MG63 (cell line): ENCODE measurements around the gene PEDS1. TPM values are rescaled to one million over a fixed set of nuclear protein-coding genes. Genes with fewer than 3 reads are reported as not detected.
"Not testable (repeated sequence)": the region's sequence is repeated elsewhere in the genome, so short reads cannot be mapped to it uniquely, and the experiment has no call there.

Source experiments
- DNase-seq: peaks from one replicate; pipeline ENCODE4 v3.0.0-alpha.2; 2020
- H3K27me3 ChIP-seq: fragments of 250-450 bp; sonication (Bioruptor Pico); 2 replicates; pipeline ENCODE4 v1.5.1; 2020; ENCODE audit warnings: mild to moderate bottlenecking, moderate library complexity
- H3K36me3 ChIP-seq: fragments of 250-450 bp; sonication (Bioruptor Pico); 2 replicates; pipeline ENCODE4 v1.5.1; 2020; ENCODE audit warnings: mild to moderate bottlenecking, moderate library complexity
- H3K4me3 ChIP-seq: fragments of 250-450 bp; sonication (Bioruptor Pico); 2 replicates; pipeline ENCODE4 v1.5.1; 2020; ENCODE audit warnings: mild to moderate bottlenecking, moderate library complexity
- H3K9me3 ChIP-seq: fragments of 250-450 bp; sonication (Bioruptor Pico); 2 replicates; pipeline ENCODE4 v1.5.1; 2020; ENCODE audit warnings: mild to moderate bottlenecking, moderate library complexity
- total RNA-seq: library from RNA; depleted of rRNA; stranded (reverse); fragments of >200 nt; shearing (Covaris generic); gene quantifications from 2 replicates; pipeline ENCODE4 v1.2.3, GENCODE V29; 2014; ENCODE audit warnings: low replicate concordance

Gene PEDS1
- total RNA-seq, 1 experiment from 2014 or later: 31.6 TPM

- no peaks in the 10 kb centered on the region for H3K9me3 ChIP-seq
- H3K36me3 ChIP-seq: no peaks in the 10 kb centered on the region
- no peak for DNase-seq
- H3K4me3 ChIP-seq: no peak overlapping the region
- H3K27me3 ChIP-seq: no peaks in the 10 kb centered on the region
Observed at GRCh38 chr20:50175938-50176933, 22.7 kb upstream of the PEDS1 start.

DNA sequence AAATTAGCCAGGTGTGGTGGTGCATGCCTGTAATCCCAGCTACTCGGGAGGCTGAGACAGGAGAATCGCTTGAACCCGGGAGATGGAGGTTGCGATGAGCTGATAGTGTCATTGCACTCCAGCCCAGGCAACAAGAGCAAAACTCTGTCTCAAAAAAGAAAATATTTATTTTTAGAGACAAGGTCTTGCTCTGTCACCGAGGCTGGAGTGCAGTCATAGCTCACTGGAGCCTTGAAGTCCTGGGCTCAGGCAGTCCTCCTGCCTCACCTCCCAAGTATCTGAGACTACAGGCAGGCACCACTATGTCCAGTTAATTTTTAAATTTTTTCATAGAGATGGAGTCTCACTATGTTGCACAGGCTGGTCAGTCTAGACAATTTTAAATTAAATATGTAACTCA is 20.9 kb upstream of the PEDS1 start:
- H3K36me3 ChIP-seq: no peaks in the 10 kb centered on the region
- no peaks in the 10 kb centered on the region for H3K27me3 ChIP-seq
- H3K9me3 ChIP-seq: no peaks in the 10 kb centered on the region
- no peak for DNase-seq
- H3K4me3 ChIP-seq: no peak overlapping the region

DNA sequence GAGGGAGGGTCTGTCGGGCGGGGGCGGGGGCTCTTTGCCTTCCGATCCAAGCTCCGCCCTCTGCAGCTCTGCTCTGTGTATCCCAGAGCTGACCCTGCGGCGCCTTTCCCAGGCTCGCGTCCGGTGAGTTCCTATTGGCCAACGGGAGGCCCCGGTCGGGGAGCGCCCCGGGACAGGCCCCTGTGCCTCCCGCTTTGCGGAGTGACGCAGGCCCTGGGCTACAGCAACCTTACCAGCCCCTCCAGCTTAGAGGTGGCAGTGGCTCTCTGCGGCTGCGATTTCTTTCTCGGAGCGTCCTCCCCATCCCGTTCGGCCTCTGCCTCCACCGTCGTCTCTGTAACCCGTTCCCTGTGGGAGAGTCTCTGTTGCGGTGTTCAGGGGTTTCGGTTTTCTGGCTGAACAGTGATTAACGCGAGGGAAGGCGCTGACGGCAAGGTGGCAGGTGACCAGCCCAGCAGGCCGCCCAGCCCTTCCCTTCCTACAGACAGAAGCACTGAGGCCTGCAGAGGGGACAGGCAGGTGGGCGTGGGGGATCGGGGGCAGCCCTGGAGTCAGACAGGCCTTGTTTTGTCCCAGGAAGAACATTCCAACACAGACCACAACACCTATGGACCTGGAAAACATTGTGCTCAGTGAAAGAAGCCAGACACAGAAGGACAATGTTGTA is 19.0 kb upstream of the PEDS1 start:
- Histone ChIP-seq H3K4me3 (peak overlapping the region; percentile 54), H3K9me3 (no peaks in the 10 kb centered on the region), H3K27me3 (no peaks in the 10 kb centered on the region), H3K36me3 (no peaks in the 10 kb centered on the region)
- DNase-seq: peak; percentile 93

DNA sequence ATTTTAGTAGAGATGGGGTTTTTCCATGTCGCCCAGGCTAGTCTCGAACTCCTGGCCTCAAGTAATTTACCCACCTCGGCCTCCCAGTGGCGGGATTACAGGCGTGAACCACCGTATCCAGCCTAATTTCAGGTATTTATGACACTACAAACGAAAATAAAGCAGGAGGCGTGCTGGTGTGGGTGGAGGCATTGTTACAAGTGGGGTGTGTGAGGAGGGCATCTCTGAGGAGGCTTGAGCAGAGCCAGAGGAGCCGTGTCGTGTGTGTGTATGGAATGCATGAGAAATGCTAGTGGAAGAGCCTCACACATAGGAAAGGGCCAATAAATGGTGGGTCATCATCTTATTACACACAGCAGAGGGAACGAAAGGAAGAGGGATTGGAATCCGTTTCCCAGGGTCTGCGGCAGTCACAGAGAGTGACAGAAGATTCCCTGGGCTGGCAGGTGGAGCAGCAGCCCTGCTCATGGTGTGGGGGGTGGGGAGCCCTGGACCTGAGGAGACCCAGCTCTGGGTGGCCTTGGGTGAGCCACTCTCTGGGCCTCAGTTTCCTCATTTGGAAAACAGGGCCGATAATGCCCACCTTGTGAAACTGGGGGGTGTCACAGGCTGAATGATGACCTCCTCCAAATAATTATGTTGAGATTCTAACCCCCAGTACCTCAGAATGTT is 17.2 kb upstream of the PEDS1 start:
- Histone ChIP-seq H3K36me3 (no peaks in the 10 kb centered on the region), H3K4me3 (no peak overlapping the region), H3K9me3 (no peaks in the 10 kb centered on the region), H3K27me3 (no peaks in the 10 kb centered on the region)
- no peak for DNase-seq

GRCh38 chr20:50169329-50169823 is 15.9 kb upstream of the PEDS1 start:
- no peaks in the 10 kb centered on the region for H3K36me3 ChIP-seq
- DNase-seq: peak; percentile 64
- H3K27me3 ChIP-seq: no peaks in the 10 kb centered on the region
- no peaks in the 10 kb centered on the region for H3K9me3 ChIP-seq
- H3K4me3 ChIP-seq: no peak overlapping the region

GRCh38 chr20:50165684-50166554 is 12.4 kb upstream of the PEDS1 start:
- Histone ChIP-seq H3K36me3 (no peaks in the 10 kb centered on the region), H3K9me3 (no peaks in the 10 kb centered on the region), H3K4me3 (peak overlapping the region; percentile 37), H3K27me3 (no peaks in the 10 kb centered on the region)
- DNase-seq: peak; percentile 99

- Histone ChIP-seq H3K36me3 (no peaks in the 10 kb centered on the region), H3K9me3 (no peaks in the 10 kb centered on the region), H3K4me3 (no peak overlapping the region), H3K27me3 (no peaks in the 10 kb centered on the region)
- peak; percentile 25 for DNase-seq
Observed at GRCh38 chr20:50163570-50164317, 10.2 kb upstream of the PEDS1 start.

DNA sequence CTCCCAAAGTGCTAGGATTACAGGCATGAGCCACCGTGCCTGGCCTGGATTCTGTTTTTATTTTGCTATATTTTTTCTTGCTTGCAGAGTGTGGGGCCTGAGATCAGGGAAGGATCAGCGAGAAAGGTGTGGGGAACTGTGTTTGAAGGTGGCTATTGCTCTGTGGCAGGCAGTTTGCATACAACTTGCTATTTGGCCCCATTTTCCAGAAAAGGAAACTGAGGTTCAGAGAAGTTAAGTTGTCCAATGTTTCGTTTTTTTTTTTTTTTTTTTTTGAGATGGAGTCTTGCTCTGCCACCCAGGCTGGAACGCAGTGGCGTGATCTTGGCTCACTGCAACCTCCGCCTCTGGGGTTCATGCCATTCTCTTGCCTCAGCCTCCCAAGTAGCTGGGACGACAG is 8.0 kb upstream of the PEDS1 start:
- not testable (repeated sequence) for DNase-seq, H3K4me3 ChIP-seq, H3K27me3 ChIP-seq, H3K36me3 ChIP-seq, H3K9me3 ChIP-seq

DNA sequence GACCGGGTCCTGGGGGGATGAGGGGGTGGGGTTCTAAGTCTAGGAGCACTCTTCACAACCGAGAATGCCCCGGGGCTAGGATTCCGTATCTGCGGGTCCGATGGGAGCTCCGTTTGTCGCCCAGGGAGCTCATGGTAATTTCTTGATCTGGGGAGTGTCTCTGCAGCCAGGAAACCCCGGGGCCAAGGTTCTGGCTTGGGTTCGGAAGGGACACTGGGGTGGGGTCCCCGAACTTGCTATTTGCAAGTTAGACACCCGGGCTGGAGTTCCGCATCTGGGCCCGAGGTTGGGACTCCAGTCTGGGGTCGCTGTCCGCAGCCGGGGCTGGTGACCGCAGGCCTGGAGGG is 397 bp downstream of the PEDS1 start:
- Histone ChIP-seq H3K36me3 (peaks cover 49% of the 10 kb centered on the region), H3K27me3 (no peaks in the 10 kb centered on the region), H3K4me3 (peak overlapping the region; percentile 100), H3K9me3 (no peaks in the 10 kb centered on the region)
- no peak for DNase-seq

DNA sequence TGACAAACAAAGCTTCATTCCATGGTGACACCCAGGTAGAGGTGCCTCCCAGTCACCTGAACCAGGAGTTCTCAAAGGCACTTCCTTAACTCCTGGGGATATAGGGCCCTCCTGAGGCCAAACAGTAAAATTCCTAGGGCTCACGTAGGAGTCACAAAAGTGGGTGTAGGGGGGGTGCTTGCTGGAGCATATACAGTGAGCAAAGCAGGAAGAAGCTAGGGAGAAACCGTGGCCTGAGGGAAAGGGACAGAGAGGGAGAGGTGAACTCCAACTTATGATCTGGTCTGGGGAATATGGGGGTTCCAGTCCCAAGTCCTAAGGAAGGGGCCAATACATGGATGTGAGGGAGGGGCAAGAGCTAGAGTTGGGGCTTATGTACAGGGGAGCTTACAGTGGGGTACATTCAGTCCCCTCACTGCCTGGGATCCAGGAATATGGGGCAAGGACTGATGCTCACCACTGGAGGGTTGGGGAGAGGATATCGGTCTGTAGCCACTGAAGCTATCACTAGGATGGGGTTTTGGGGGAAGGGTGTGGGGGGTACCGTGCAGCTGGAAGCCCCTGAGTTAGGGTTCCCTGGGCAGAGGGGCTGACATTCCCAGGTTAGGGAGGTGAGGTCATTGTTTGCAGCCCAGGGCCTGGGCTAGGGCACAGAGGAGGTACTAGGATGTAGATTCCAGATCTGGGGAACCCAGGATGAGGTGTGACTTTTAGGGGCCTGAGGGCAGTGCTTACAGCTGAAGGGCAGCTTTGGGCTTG is 950 bp downstream of the PEDS1 start:
- no peaks in the 10 kb centered on the region for H3K27me3 ChIP-seq
- H3K36me3 ChIP-seq: peaks cover 55% of the 10 kb centered on the region
- peak overlapping the region; percentile 100 for H3K4me3 ChIP-seq
- DNase-seq: no peak
- no peaks in the 10 kb centered on the region for H3K9me3 ChIP-seq

- H3K4me3 ChIP-seq: peak overlapping the region; percentile 100; the same call in 1 of the 2 replicates
- DNase-seq: no peak
- no peaks in the 10 kb centered on the region for H3K27me3 ChIP-seq
- H3K36me3 ChIP-seq: peaks cover 68% of the 10 kb centered on the region
- no peaks in the 10 kb centered on the region for H3K9me3 ChIP-seq
Observed at GRCh38 chr20:50151034-50151743, 2.3 kb downstream of the PEDS1 start.

DNA sequence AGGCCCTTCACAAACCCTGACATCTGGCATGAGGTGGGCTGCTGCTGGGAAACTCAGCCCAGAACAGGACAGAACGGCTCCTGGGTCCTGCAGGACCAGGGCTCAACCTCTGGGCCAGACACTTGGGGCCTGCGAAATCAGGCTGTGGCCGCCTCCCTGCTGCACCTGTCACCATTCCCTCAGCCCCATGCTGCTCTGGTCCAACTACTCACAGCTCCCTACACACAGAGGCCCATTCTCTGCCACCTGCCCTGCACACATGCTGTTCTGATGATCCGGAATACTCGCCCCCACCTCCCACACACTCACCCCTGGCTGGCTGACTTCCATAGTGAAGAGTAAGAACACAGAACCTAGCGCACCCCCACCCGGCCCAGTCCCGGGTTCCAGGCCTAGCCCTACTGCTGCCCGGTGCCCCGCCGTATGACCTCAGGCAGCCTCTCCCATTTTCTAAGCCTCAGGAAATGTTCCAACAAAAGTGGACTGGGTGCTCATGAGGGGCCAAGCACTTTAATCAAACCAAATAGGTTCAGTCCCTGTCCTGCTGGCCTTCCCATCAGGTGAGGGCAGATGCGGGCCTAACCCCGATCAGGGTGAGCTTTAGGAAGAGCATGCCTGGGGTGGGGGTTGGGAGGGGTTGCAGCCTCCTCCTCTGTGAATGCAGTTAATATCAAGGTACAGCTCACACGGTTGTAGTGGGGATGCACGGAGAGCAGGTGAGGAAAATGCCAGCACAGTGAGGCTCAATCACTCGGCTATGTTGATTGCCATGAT is 3.9 kb downstream of the PEDS1 start:
- no peak for DNase-seq
- Histone ChIP-seq H3K4me3 (no peak overlapping the region), H3K27me3 (no peaks in the 10 kb centered on the region), H3K36me3 (peaks cover 75% of the 10 kb centered on the region), H3K9me3 (no peaks in the 10 kb centered on the region)

- H3K27me3 ChIP-seq: no peaks in the 10 kb centered on the region
- DNase-seq: no peak
- H3K9me3 ChIP-seq: no peaks in the 10 kb centered on the region
- no peak overlapping the region for H3K4me3 ChIP-seq
- peaks cover 82% of the 10 kb centered on the region for H3K36me3 ChIP-seq
Observed at GRCh38 chr20:50146732-50147662, 6.5 kb downstream of the PEDS1 start.
